ENCODE results near the gene SRP14.
"Not testable (repeated sequence)": the region's sequence is repeated elsewhere in the genome, so short reads cannot be mapped to it uniquely, and the experiment has no call there.

SRP14 gene

DNA sequence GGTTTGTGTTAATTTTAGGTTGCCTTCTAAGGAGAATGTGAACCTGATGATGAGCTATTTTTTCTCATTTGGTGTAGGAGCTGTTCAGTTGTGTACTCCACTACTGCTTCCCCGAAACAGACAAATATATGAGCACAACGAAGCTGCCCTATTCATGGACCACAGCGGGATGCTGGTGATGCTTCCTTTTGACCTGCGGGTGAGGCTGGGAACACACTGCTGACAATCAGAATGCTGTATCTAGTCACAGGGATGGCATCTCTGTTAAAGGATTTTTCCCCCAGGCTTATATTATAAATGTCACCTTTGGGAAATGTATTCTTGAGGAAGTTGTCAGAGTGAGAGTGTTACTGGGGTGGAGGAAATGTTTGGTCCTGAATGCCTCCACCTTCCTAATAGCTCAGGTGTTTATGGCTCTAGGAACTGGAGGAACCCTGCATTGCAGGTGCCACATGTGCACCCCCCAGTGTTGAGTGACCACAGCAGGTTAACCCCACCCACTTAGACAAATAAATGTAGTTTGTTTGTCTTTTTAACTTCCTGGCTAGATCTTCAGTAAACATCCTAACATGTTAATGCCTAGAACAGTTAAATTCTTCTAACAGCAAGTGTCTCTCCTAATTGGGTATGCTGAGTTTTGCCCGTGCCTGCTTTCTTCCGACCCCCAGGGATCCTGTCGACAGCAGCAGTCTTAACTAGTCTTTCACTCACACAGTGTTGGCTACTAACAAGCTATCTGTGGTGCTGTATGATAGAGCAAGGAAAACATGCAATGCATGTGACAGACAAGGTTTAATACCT is 35.7 kb downstream of the SRP14 start:
- no peak overlapping the region for H3K4me3 ChIP-seq (replicated peaks; ENCODE audit: low read depth, low read length)
- no peak for DNase-seq (ENCODE audit: low read depth)
- TF ChIP-seq CTCF (IDR thresholded peaks at IDR 0.05; ENCODE audit: low read length, missing control alignments) = no peak

DNA sequence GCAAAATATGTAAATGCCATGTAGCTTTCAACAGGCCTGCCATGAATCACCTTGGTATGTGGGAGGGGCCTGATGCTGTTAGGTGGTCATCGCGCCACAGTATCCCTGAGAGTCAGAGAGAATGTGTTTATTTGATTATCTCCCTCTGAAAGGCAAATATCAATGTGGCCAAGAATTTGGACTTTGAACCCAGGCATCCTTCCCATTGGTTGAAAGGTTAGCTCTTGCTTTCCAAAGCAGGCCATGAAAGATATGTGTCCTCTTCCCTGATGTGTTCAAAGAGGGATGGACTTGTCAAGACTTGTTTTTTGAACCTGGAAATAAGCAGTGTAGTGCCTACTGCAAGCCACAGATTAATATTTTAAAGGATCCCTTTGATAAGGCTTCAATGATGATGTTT is 36.7 kb downstream of the SRP14 start:
- TF ChIP-seq CTCF (IDR thresholded peaks at IDR 0.05; ENCODE audit: low read length, missing control alignments) = no peak
- DNase-seq (ENCODE audit: low read depth) = no peak
- H3K4me3 ChIP-seq (replicated peaks; ENCODE audit: low read depth, low read length) = no peak overlapping the region

DNA sequence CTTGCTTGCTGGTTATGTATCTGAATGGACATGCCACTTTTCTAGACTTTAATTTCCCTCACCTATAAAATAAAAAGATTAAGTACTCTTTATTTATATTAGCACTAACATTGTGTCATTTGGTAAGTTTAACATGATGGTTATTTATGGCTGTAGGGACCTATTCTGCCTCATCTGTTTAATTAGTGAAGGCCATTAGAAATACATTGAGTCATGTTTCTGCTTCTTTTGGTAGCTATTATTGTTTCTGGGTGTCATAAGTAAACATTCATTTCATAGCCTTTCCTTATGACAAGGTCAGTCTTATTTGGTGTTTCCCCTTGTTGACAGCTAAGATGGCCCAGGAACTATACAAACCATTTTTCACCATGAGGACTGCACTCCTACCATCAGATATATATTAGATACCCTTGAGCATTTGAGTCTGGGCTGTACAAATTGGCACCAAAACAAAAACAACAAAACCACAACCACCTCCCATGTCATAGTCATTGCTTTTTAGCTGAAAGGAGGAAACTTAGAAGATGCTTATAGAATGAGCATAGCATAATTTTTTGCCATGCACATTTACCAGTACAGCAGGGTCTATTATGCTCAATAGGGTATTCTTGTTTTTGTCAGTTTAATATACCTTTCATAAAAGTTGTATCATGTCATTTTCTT is 39.3 kb downstream of the SRP14 start:
- peak; percentile 28 for DNase-seq (ENCODE audit: low read depth)
- TF ChIP-seq CTCF (IDR thresholded peaks at IDR 0.05; ENCODE audit: low read length, missing control alignments) = no peak
- H3K4me3 ChIP-seq (replicated peaks; ENCODE audit: low read depth, low read length) = no peak overlapping the region

DNA sequence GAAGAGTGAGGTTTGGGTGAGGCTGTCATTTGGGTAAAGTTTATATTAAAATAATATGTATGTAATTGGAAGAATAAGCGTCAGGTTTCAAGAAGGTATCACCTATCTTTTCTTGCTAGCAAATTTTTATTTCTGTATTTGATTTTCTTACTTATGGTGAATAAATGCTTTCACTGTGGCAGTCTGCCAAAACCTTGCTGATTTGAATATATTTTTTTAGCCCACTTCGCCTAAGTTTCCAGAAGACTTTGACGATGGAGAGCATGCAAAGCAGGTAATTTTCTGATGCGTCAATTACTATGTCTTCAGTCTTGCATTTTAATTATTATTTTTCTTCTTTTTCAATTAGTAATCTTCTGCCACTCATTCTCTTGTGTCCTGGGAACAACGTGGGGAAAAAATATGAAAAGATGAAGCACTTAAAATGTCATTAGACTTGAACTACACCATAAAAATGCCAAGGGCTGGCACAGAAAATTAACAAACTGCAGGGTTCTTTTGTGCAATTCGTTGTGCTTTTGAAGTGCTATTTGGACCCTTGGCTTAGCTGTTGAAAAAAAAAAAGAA is 40.4 kb downstream of the SRP14 start:
- no peak overlapping the region for H3K4me3 ChIP-seq (replicated peaks; ENCODE audit: low read depth, low read length)
- no peak for TF ChIP-seq CTCF (IDR thresholded peaks at IDR 0.05; ENCODE audit: low read length, missing control alignments)
- no peak for DNase-seq (ENCODE audit: low read depth)

- DNase-seq (ENCODE audit: low read depth) = no peak
These were observed 41.3 kb downstream of the SRP14 start for GRCh38 chr15:39997639-39998038.

GRCh38 chr15:39997031-39997430 is 42.0 kb downstream of the SRP14 start:
- no peak overlapping the region for H3K4me3 ChIP-seq (replicated peaks; ENCODE audit: low read depth, low read length)
- no peak for DNase-seq (ENCODE audit: low read depth)
- no peak for TF ChIP-seq CTCF (IDR thresholded peaks at IDR 0.05; ENCODE audit: low read length, missing control alignments)

More at GRCh38 chr15:39997639-39998038, 41.3 kb downstream of the SRP14 start:
- no peak for TF ChIP-seq CTCF (IDR thresholded peaks at IDR 0.05; ENCODE audit: low read length, missing control alignments)
- H3K4me3 ChIP-seq (replicated peaks; ENCODE audit: low read depth, low read length) = no peak overlapping the region

- not testable (repeated sequence) for H3K4me3 ChIP-seq (replicated peaks; ENCODE audit: low read depth, low read length); DNase-seq (ENCODE audit: low read depth)
These were observed 42.8 kb downstream of the SRP14 start for GRCh38 chr15:39996228-39996627.

GRCh38 chr15:39992953-39993352 is 46.0 kb downstream of the SRP14 start:
- H3K4me3 ChIP-seq (replicated peaks; ENCODE audit: low read depth, low read length); DNase-seq (ENCODE audit: low read depth): not testable (repeated sequence)
